SKM-1 treated with dmso at 0.1 percent for 144 hours (cell line): ENCODE data around the gene ARHGEF11.

Experiments
- DNase-seq: peaks from one replicate; lab custom pipeline; 2025; ENCODE audit not compliant: unreplicated experiment; lab: John Stamatoyannopoulos, UW

The ARHGEF11 gene

DNA sequence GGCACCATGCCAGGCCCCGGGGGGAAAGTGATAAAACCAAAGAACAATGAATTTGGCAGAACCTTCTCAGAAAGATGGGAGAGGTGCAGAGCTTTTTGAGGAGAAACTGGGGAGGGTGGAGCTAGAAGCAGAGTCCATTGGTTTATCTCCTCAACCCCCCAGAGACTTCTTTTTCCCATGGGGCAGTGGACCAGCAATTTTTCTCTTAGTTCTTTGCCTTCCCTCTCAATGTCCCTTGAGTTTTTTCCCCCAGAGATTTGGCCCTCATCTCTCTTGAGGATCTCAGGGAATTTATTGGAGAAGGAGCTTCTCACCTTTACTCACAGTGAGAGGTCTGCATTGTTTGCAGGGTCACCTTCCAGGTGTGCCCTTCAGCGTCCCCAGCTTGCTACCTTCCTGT is 5.3 kb upstream of the ARHGEF11 start:
- DNase-seq, result no peak

GRCh38 chr1:157047062-157047410 is 1.5 kb upstream of the ARHGEF11 start:
- no peak for DNase-seq

DNA sequence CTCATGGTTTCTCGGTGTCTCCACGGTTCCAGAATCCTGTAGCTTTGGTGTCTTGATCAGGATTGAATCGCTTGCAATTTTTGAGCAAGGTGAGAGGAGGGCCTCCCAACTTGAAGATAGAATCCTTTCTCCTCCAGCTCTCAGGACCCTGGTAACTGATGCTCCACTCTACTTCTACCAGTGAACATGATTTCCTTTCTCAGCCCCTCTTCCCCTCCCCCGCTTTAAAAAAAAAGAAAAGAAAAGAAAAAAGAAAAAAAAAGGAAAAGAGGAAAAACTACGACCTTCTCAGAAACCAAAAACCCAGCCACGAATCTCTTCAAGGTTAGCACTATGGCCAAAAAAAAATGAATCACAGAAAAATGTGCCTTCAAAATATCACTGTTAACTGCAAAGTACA is 1.2 kb downstream of the ARHGEF11 start:
- DNase-seq, result no peak

DNA sequence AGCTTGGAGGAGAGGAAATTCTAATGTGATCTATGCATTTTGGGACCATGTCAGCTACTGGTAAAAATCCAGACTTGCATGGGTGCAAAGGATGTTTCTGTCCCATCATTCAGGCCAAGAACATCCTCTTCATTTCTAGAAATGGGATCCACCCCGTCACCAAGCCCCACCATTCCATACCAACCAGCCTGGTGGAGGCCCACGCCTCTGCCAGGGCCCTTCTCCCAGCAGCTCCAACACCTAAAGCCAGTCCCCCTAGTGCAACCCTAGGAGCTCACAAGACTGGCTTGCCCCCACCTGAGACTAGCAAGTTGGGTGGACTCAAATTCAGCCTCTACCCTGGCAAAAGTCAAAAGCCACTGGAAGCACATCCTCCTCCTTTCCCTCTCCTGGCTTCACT is 1.9 kb downstream of the ARHGEF11 start:
- no peak for DNase-seq

- DNase-seq, result no peak
Observed at GRCh38 chr1:157042846-157043245, 2.7 kb downstream of the ARHGEF11 start.

- DNase-seq, result peak; percentile 29
Observed at GRCh38 chr1:157040802-157041201, 4.7 kb downstream of the ARHGEF11 start.

DNA sequence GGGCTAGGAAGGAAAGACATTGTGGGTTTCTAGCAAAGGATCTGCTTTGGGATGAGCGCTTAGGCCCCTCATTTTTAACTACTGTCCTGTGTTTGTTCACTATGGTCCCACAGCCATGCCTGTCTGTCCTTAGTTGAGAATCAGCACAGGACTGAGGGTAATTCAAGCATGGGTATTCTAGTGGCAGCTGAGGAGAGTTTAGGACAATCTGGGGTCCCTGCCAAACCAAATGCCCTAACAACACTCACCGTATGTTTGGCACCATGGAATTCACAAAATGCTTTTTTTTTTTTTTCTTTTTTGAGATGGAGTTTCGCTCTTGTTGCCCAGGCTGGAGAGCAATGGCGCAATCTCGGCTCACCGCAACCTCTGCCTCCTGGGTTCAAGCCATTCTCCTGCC is 10.4 kb downstream of the ARHGEF11 start:
- no peak for DNase-seq

DNA sequence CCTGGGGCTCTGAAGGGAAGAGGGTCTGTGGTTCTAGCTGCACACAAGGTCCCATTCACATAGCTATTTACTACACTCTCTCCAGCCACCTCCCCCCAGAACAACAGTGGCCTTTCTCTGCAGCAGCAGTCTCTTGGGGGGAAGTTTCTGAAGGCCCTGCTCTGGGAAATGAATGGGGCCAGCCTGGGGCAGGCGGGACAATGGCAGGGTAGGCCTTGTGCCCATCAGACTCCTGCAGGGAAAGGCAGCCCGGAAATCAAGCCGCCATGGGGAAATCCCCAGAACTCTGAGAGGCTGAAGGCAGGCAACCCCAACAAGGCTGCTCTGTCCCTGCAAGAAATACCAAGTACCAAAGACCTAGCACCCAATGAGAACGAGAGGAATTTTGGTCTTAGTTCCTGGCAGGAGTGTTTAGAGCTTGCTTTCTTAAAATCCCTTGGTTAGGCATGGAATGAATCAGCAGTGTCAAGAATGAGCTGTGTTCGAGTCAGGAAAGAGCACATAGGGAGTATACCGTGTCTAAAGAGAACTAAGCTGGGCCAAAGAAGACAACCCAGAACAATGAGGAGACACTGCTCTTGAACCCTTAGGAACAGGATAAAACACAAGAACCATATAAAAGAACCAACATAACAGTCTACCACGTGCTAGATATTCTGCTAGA is 11.3 kb downstream of the ARHGEF11 start:
- DNase-seq, result no peak

- DNase-seq, result no peak
Observed at GRCh38 chr1:157033357-157033876, 12.1 kb downstream of the ARHGEF11 start.

DNA sequence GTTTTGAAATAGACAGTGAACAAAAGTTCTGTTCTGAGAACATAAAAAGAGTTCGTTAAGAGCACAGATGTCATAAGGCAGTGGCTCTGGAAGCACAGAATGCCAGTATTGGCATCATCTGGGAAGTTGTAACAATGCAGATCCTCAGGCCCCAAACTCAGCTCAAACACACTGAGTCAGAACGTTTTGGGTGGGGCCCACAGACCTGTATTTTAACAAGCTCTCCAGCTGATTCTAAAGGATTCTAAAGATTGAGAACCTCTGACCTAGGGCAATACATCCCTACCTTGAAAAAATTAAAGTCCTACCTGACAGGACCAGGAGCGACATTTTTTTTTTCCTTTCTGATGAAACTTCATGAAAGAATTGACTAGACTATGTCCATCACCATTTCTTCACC is 13.2 kb downstream of the ARHGEF11 start:
- DNase-seq, result no peak

DNA sequence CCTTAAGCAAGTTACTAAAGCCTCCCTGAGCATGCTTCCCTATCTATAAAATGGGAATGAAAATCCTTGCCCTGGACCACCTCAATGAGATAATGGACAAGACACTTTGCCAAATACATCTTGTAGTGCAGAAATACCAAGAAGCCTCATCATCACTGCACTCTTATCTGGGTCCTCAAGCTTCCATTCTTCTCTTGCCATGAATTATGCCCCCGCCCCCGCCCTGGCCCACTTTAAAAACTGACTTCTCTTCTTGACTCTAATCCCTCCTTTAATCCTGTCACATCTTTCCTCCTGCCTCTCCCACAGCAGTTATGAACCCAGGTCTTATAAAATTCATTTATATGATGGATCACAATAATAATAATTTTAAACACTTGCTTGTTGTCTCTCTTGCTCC is 14.8 kb downstream of the ARHGEF11 start:
- DNase-seq, result no peak

- no peak for DNase-seq
Observed at GRCh38 chr1:157028674-157029073, 16.9 kb downstream of the ARHGEF11 start.

- no peak for DNase-seq
Observed at GRCh38 chr1:157025856-157026255, 19.7 kb downstream of the ARHGEF11 start.

GRCh38 chr1:157025385-157025784 is 20.2 kb downstream of the ARHGEF11 start:
- no peak for DNase-seq

GRCh38 chr1:157021688-157022087 is 23.9 kb downstream of the ARHGEF11 start:
- no peak for DNase-seq

GRCh38 chr1:157019457-157019856 is 26.1 kb downstream of the ARHGEF11 start:
- no peak for DNase-seq

- no peak for DNase-seq
Observed at GRCh38 chr1:157011845-157012244, 33.7 kb downstream of the ARHGEF11 start.

DNA sequence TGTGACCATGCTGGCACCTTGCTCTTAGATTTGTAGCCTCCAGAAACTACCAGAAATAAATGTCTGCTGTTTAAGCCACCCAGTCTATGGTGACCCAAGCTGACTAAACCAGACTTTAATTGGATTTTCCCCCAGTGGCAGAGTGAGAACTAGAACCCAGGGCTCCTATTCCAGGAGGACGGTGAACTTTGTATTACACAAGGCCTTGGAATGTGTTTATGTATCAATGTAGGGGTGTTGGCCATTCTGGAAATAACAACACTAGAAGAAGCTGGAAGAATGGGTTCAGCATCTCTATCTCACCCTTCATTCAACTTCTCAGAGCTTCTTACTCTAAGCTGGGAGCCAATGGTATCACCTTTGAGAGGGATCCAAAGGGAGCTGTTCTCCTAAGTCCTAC is 37.0 kb downstream of the ARHGEF11 start:
- DNase-seq, result no peak

DNA sequence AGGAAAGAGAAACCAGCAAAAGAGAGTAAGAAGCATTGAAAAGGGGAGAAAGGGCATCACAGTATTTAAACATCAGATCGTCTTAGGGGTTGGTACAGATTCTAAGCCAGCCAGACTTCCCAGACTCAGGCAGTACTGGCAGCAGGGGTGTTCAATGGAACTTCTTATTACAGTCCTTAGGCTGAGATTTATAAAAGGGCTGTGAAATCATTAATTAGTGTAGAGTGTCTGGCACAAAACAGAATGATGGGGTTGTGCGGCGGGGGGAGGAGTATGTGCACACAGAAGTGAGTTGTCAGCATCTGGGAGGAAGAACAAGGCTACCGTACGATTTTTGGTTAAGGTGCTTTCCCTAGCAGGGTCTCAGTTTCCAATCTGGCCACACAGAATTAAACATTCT is 38.2 kb downstream of the ARHGEF11 start:
- no peak for DNase-seq

DNA sequence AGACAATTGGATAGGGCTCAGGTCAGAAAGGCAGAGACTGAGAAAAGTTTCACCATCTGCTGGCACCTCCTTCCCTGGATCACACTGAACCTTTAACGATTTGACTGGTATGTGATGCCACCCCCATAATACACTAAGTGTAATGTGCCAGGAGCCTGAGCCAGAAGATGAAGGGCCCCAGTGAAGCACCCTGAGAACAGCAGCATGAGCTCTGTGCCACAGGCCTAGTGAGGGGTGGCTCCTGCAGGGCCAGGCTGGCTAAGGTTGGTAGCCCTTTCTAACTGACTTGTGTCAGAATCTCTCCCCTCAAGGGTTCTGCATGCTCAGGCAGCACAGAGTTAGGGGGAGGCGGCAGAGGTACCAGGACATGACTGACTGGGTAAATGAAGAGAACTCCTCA is 38.9 kb downstream of the ARHGEF11 start:
- no peak for DNase-seq

GRCh38 chr1:157005965-157006364 is 39.6 kb downstream of the ARHGEF11 start:
- no peak for DNase-seq

DNA sequence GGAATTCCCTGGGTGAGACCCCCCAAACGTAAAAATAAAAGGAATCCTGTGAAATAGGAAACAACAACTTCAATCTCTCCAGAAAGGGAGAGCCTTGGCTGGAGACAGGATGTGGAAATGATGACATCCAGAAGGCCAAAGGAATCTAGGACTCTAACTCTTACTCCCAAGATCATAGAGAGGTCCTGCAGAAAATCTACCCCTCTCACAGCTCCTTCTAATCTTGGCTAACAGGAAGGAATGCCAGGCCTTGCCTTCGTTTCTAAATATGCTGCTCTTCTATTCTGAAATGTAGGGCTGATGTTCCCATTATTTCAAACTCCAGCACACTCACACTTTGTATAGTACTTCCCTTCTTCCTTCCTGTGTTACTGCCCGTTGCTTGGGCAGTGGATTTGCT is 40.7 kb downstream of the ARHGEF11 start:
- DNase-seq, result no peak

DNA sequence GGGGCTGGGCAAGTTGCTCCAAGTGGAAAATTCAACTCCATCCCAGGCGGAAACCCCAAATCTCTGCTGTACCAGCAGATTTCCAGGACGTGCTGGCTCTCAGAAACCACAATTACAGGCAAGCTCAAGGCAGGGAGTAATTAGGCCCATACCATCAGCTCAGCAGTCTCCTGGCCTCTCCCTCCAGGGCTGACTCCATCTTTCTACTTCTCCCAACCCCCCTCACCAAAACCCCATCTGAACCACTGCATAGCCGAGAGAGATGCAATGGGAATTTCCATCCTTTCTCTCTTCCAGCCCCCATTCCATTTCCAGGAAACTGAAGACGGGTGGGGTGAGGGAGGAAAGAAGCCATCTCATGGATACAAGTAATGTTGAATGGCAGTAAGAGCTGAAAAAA is 41.2 kb downstream of the ARHGEF11 start:
- DNase-seq, result no peak
